NCI-H1105 (cell line): ENCODE results near the gene IL13RA1.
"Not testable (repeated sequence)": the region's sequence is repeated elsewhere in the genome, so short reads cannot be mapped to it uniquely, and the experiment has no call there.

ENCODE experiments used
- DNase-seq: peaks from one replicate; lab custom pipeline; 2025; lab: John Stamatoyannopoulos, UW

IL13RA1 gene

DNA sequence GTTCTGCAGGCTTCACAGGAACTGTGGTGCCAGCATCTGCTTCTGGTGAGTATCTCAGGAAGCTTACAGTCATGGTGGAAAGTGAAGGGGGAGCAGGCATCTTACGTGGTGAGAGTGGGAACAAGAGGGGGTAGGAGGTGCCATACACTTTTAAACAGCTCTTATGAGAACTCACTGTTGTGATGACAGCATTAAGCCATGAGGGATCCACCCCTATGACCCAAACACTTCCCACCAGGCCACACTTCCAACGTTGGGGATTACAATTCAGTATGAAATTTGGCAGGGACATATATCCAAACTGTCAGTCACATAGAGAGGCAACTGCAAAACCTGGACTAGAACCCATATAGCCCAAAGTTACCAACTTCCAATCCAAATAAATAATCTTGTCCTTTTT is 53.1 kb downstream of the IL13RA1 start:
- no peak for DNase-seq

DNA sequence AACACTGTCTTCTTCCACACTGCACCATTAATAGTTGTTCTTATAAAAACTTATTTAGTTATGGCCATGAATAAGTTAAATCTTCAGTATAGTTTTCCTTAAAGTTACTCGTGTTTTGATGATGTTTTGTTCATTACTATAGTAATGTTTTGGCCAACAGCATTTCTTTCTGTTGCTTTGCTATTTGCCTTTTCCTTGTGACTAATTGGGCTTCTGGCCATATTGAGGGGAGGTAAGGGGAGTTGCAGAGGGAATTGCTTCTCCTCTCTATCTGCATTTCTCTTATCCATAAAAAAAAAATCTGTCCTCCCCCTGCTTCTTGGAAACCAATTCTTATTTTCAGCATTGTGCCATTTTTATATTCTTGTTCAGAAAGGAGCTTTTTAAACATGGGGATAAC is 53.5 kb downstream of the IL13RA1 start:
- DNase-seq, result no peak

- no peak for DNase-seq
Measured at GRCh38 chrX:118795528-118796280, 68.3 kb downstream of the IL13RA1 start.

DNA sequence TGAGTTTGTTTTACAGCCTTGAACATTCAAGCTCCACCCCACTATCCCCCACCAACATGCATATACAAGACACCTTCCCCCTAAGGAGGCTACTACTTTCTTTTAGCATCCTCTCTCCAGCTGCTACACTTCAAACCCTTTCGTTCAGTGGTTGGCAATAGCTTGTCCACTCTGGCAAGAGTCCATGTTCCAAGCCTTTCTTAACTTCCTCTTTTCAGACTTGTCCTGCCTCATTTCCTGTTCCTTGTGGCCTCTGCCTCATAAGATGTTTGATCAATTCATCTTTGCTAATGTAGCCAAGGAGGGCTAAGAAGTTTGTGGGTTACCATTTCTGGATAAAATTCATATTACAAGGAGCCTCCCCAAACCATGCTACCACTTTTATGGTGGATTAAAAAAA is 75.5 kb downstream of the IL13RA1 start:
- no peak for DNase-seq

GRCh38 chrX:118807151-118808017 is 80.0 kb downstream of the IL13RA1 start:
- peak; percentile 23 for DNase-seq

DNA sequence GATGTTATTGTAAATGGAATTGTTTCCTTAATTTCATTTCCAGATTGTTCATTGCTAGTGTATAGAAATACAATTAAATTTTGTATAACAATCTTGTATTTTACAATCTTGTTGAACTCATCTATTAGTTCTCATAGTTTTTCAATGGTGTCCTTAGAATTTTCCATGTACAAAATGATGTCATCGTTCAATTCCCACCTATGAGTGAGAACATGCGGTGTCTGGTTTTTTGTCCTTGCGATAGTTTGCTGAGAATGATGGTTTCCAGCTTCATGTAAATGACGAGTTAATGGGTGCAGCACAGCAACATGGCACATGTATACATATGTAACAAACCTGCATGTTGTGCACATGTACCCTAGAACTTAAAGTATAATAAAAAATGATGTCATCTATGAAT is 89.9 kb downstream of the IL13RA1 start:
- DNase-seq, result not testable (repeated sequence)

DNA sequence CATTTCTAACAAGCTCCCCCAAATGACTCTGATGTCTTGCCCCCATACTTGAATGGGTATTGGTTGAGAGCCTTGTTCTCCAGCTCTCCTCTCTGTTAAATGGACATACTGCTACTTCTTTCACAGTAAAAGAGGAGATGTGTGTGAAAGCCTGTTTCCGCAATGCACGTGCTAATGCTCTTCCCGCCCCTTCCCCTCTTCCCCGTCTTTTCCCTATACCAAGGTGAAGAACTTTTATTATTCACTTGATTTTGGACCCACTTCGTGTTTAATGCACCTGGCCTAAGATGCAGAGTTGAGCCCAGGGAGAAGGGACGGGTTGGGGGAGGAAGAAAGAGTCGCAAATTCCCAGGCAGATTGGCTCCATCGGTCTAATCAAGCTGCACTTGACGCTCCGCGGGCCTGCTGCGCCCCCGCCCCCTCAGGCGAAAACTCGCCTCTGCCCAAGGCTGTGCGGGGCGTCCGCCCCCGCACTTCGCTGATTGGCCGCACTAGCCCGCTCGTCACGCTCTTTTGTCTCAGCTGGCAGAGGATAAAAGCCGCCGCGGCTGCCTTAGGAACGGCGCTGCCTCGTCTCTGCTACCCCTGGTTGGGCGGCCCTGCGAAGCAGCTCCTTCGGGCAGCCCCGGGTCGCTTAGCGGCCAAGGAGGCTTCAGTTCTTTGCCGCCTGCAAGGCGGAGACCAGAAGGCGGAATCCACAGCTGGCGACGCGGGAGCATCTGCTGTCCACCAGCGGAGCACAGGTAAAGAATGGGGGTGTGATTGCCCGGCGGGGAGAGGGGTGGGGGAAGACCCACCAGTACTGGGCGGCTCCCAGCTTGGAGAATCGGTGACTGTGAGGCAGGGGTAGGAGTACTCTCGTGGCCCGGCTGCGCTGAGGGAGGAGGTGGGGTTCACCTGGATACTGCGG is 96.1 kb downstream of the IL13RA1 start, which contains the start of gene ZCCHC12:
TSS of gene ZCCHC12 (plus strand) at position 562 of the 910 bp plus-strand sequence. CDS start 1,421 bp downstream, outside the sequence.
- DNase-seq, result peak; percentile 79

GRCh38 chrX:118824173-118824730 is 96.8 kb downstream of the IL13RA1 start:
- no peak for DNase-seq

DNA sequence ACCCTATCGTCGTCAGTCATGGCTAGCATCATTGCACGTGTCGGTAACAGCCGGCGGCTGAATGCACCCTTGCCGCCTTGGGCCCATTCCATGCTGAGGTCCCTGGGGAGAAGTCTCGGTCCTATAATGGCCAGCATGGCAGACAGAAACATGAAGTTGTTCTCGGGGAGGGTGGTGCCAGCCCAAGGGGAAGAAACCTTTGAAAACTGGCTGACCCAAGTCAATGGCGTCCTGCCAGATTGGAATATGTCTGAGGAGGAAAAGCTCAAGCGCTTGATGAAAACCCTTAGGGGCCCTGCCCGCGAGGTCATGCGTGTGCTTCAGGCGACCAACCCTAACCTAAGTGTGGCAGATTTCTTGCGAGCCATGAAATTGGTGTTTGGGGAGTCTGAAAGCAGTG is 97.8 kb downstream of the IL13RA1 start:
- DNase-seq, result no peak

GRCh38 chrX:118839334-118839958 is 112.0 kb downstream of the IL13RA1 start:
- peak; percentile 50 for DNase-seq
